Measurements from ENCODE around the gene SPNS1.

DNA sequence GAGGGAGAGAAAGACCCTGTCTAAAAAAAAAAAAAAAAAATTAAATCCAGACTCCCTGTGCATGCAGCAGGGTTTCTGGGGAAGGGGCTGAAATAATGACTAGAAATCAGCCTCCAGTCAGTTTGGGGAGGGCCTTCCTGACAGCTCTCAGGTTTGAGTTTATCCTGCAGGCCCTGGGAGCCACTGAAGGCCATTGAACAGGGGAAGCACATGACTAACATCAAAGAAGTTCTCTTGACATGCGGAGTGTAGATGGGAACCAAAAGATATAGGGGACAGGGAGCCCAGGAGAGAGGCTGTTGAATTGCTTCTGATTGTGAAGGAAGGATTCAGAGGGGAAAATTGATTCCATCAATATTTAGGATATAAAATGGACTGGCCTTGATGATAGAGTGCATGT, 46.8 kb upstream of the SPNS1 start:
- TF ChIP-seq, protein P1, sequence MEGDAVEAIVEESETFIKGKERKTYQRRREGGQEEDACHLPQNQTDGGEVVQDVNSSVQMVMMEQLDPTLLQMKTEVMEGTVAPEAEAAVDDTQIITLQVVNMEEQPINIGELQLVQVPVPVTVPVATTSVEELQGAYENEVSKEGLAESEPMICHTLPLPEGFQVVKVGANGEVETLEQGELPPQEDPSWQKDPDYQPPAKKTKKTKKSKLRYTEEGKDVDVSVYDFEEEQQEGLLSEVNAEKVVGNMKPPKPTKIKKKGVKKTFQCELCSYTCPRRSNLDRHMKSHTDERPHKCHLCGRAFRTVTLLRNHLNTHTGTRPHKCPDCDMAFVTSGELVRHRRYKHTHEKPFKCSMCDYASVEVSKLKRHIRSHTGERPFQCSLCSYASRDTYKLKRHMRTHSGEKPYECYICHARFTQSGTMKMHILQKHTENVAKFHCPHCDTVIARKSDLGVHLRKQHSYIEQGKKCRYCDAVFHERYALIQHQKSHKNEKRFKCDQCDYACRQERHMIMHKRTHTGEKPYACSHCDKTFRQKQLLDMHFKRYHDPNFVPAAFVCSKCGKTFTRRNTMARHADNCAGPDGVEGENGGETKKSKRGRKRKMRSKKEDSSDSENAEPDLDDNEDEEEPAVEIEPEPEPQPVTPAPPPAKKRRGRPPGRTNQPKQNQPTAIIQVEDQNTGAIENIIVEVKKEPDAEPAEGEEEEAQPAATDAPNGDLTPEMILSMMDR (IDR thresholded peaks at IDR 0.05): no peak
- TF ChIP-seq POLR2A (IDR thresholded peaks at IDR 0.05): no peak

All from heart left ventricle (tissue), 13 donors.